DND-41 (cell line): ENCODE results near the gene IMPDH1.

Source experiments
- ATAC-seq: fragments of 200-7000 bp; cut with Tn5 transposase; 3 replicates; pipeline ENCODE4 v1.9.1; 2021; ENCODE audit warnings: low read depth; ENCODE audit not compliant: insufficient read depth
- DNase-seq: peaks from one replicate; pipeline ENCODE4 v3.0.0-alpha.2; 2020
- H2AFZ ChIP-seq: 2 replicates; pipeline ENCODE4 v1.6.0; 2012; ENCODE audit warnings: low read depth, low read length
- H3K27ac ChIP-seq: 2 replicates; pipeline ENCODE4 v1.5.1; 2012; ENCODE audit warnings: low read length, inconsistent platforms
- H3K27me3 ChIP-seq: fragments of 200-600 bp; sonication (generic); 2 replicates; pipeline ENCODE4 v1.6.0; 2012; ENCODE audit warnings: low read length, mild to moderate bottlenecking, inconsistent platforms; ENCODE audit not compliant: insufficient read depth, poor library complexity
- H3K36me3 ChIP-seq: 2 replicates; pipeline ENCODE4 v1.5.1; 2012; ENCODE audit warnings: low read length, inconsistent platforms; ENCODE audit not compliant: insufficient read depth
- H3K4me1 ChIP-seq: 2 replicates; pipeline ENCODE4 v1.5.1; 2012; ENCODE audit warnings: mild to moderate bottlenecking, low read length; ENCODE audit not compliant: insufficient read depth
- H3K4me2 ChIP-seq: 2 replicates; pipeline ENCODE4 v1.6.0; 2012; ENCODE audit warnings: mild to moderate bottlenecking, moderate library complexity, low read length, inconsistent platforms; ENCODE audit not compliant: insufficient read depth
- H3K4me3 ChIP-seq, 2 experiments: fragments of 200-600 bp in 1 of 2; shearing (Covaris generic) in 1 of 2; 2 replicates each; pipeline ENCODE4 v1.5.1; 2012 to 2016; ENCODE audit warnings: inconsistent platforms in 2 of 2, low read length in 2 of 2, mild to moderate bottlenecking in 2 of 2, low read depth in 1 of 2, moderate library complexity in 1 of 2
- H3K79me2 ChIP-seq: 2 replicates; pipeline ENCODE4 v1.6.0; 2012; ENCODE audit warnings: low read length, inconsistent platforms; ENCODE audit not compliant: insufficient read depth
- H3K9ac ChIP-seq: 2 replicates; pipeline ENCODE4 v1.6.0; 2012; ENCODE audit warnings: low read depth, mild to moderate bottlenecking, inconsistent platforms, low read length, moderate library complexity
- H3K9me3 ChIP-seq: 2 replicates; pipeline ENCODE4 v1.5.1; 2012; ENCODE audit warnings: low read length, moderate library complexity, mild to moderate bottlenecking, inconsistent platforms; ENCODE audit not compliant: insufficient read depth, severe bottlenecking
- H4K20me1 ChIP-seq: 2 replicates; pipeline ENCODE4 v1.6.0; 2012; ENCODE audit warnings: low read length; ENCODE audit not compliant: insufficient read depth
- EZH2 ChIP-seq: IDR thresholded peaks from 3 replicates; pipeline ENCODE4 v1.6.1; 2012; ENCODE audit warnings: borderline replicate concordance, low read depth, mild to moderate bottlenecking, moderate library complexity, low read length, inconsistent platforms; ENCODE audit not compliant: severe bottlenecking
- TF ChIP-seq, protein P1 (sequence below): IDR thresholded peaks from 2 replicates; pipeline ENCODE4 v1.5.1; 2012; ENCODE audit warnings: borderline replicate concordance, low read length, moderate library complexity, mild to moderate bottlenecking; ENCODE audit not compliant: poor library complexity, severe bottlenecking; ENCODE audit errors: extremely low read depth

IMPDH1 gene

DNA sequence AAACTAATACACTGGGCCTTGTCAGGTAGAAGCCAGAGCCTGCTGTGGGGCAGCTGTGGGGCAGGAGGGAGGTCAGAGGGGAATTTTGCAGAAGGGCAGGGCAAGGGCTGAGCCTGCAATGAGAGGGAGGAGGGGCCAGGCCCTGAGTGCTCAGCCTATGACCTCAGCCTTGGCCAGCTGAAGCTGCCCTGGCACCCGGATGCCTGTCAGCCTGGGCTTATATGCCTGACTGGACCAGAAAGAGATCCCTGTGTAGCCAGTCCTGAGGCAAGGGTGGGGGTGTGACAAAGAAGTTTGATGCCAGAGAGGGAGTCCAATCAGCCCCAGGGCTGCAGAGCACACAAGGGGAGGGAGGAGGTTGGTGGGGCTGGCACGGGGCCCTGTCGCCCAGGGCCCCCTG lies 26.0 kb downstream of the IMPDH1 start:
- Histone ChIP-seq H3K4me3 (no peak overlapping the region), H3K4me1 (no peaks in the 10 kb centered on the region), H2AFZ (no peak overlapping the region), H3K79me2 (no peaks in the 10 kb centered on the region), H4K20me1 (no peaks in the 10 kb centered on the region), H3K27ac (no peak overlapping the region), H3K36me3 (no peaks in the 10 kb centered on the region), H3K9me3 (no peaks in the 10 kb centered on the region), H3K27me3 (peaks cover 16% of the 10 kb centered on the region), H3K9ac (no peak overlapping the region), H3K4me2 (no peak overlapping the region)
- no peak for ATAC-seq
- no peak for DNase-seq
- TF ChIP-seq, protein P1, sequence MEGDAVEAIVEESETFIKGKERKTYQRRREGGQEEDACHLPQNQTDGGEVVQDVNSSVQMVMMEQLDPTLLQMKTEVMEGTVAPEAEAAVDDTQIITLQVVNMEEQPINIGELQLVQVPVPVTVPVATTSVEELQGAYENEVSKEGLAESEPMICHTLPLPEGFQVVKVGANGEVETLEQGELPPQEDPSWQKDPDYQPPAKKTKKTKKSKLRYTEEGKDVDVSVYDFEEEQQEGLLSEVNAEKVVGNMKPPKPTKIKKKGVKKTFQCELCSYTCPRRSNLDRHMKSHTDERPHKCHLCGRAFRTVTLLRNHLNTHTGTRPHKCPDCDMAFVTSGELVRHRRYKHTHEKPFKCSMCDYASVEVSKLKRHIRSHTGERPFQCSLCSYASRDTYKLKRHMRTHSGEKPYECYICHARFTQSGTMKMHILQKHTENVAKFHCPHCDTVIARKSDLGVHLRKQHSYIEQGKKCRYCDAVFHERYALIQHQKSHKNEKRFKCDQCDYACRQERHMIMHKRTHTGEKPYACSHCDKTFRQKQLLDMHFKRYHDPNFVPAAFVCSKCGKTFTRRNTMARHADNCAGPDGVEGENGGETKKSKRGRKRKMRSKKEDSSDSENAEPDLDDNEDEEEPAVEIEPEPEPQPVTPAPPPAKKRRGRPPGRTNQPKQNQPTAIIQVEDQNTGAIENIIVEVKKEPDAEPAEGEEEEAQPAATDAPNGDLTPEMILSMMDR: no peak
- no peak for TF ChIP-seq EZH2

DNA sequence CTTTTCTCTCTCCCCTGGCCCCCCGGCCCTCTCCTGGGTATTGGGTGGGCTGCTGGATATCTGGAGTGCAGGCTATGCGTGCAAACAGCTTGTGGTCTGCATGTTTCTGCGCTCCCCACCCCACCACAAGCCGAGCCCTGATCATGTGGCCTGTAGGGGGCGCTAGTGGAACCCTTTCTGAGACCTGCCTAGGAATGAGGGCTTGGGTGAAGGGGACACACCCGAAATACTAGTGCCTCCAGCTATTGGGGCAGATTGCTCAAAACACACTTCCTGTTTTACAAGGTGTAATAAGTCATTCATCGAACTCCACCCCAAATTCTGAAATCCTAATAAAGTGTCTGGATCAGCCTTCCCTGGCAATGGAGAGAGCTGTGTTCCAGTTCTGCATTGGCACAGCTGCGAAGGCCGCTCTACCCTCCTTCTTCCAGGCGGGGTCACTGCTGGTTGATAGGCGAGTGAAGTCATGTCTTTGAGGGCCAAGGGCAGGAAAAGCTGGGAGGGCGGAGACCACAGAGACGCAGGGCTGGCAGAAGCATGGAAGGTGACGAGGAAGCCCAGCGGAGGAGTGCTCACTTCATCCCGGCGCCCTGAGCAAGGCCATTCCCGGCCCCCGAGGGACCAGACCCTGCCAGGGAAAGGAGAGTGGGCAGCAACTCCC lies 28.5 kb downstream of the IMPDH1 start:
- no peak for TF ChIP-seq EZH2
- TF ChIP-seq, protein P1: peak; percentile 74
- Histone ChIP-seq H3K36me3 (no peaks in the 10 kb centered on the region), H3K27me3 (peaks cover 6% of the 10 kb centered on the region), H3K9ac (no peak overlapping the region), H3K4me1 (no peaks in the 10 kb centered on the region), H3K9me3 (no peaks in the 10 kb centered on the region), H3K27ac (no peak overlapping the region), H2AFZ (no peak overlapping the region), H4K20me1 (no peaks in the 10 kb centered on the region), H3K4me3 (no peak overlapping the region), H3K4me2 (no peak overlapping the region), H3K79me2 (no peaks in the 10 kb centered on the region)
- ATAC-seq: peak; percentile 68
- peak; percentile 42 for DNase-seq

DNA sequence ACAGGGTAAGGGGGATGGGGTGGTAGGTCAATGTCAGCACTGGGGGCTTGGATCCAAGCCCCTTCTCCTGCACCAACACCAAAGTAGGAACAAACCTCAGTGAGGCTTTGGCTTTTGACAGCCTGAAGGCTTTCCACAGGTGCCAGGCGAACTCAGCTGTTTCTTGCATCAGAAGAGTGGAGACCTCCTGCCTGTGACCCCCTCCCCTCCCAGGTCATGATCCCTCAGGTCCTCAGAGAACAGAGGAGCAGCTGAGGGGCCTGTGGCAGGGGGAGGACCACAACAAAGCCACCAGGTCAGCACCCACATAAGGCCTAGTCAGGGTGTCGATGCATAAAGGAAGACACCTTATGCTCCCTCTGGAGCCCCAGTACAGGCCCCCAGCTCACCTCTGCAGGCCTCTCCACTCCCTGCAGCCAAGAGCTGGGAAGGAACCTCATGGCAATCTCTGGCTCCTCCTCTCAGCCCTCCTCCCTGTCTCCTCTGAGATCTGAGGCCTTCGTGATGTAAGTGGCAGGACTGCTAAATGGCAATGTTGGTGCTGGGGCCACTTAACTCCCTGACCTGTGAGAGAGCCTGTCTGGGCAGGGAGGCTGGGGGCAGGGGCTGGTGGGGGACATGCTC lies 29.2 kb downstream of the IMPDH1 start:
- H3K9me3 ChIP-seq: no peaks in the 10 kb centered on the region
- no peaks in the 10 kb centered on the region for H4K20me1 ChIP-seq
- H3K27me3 ChIP-seq: peaks cover 4% of the 10 kb centered on the region
- H2AFZ ChIP-seq: no peak overlapping the region
- H3K9ac ChIP-seq: no peak overlapping the region
- H3K4me3 ChIP-seq: no peak overlapping the region
- no peak overlapping the region for H3K4me2 ChIP-seq
- peak; percentile 47 for ATAC-seq
- no peak overlapping the region for H3K27ac ChIP-seq
- no peaks in the 10 kb centered on the region for H3K36me3 ChIP-seq
- TF ChIP-seq EZH2: no peak
- TF ChIP-seq, protein P1: no peak
- H3K79me2 ChIP-seq: no peaks in the 10 kb centered on the region
- peak; percentile 20 for DNase-seq
- H3K4me1 ChIP-seq: no peaks in the 10 kb centered on the region
